Measurements from ENCODE around the gene FBLN1.

The FBLN1 gene

DNA sequence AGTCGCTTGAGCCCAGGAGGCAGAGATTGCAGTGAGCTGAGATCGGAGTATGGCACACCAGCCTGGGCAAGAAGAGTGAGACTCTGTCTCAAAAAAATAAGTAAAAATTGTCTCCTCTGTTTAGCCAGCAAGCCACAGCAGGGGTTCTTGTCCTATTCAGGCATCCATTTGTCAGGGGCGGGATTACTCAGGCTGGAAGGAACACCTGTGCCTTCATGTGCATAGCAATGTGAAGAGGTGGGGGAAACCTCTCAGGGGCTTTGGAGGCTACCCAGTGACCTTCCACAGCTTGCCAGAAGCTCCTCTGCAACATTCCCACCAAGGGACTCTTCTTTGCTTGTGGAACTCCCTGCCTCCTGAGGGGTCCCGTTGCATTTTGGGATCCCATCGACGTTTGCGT is 63.3 kb downstream of the FBLN1 start:
- Histone ChIP-seq H3K9me3 (ENCODE audit: control insufficient read depth, low read length) (peaks cover 4% of the 10 kb centered on the region), H3K4me1 (ENCODE audit: control insufficient read depth, insufficient read depth, low read length, poor library complexity, severe bottlenecking) (no peaks in the 10 kb centered on the region), H3K36me3 (ENCODE audit: control insufficient read depth, insufficient read depth, low read length) (peaks cover 43% of the 10 kb centered on the region), H3K27ac (ENCODE audit: low read depth, low read length, severe bottlenecking) (no peak overlapping the region), H3K4me3 (ENCODE audit: extremely low read depth, insufficient read depth, low read length, poor library complexity, severe bottlenecking) (no peak overlapping the region)
- 92 to 96% methylated on average over 6 to 7 of the region's 7 CpGs for WGBS, 2 experiments (ENCODE audit: insufficient coverage in 2 of 2)

GRCh38 chr22:45568213-45568612 is 65.5 kb downstream of the FBLN1 start:
- Histone ChIP-seq H3K9me3 (ENCODE audit: control insufficient read depth, low read length) (peaks cover 13% of the 10 kb centered on the region), H3K36me3 (ENCODE audit: control insufficient read depth, insufficient read depth, low read length) (peaks cover 26% of the 10 kb centered on the region), H3K27ac (ENCODE audit: low read depth, low read length, severe bottlenecking) (no peak overlapping the region), H3K4me3 (ENCODE audit: extremely low read depth, insufficient read depth, low read length, poor library complexity, severe bottlenecking) (no peak overlapping the region), H3K4me1 (ENCODE audit: control insufficient read depth, insufficient read depth, low read length, poor library complexity, severe bottlenecking) (no peaks in the 10 kb centered on the region)

GRCh38 chr22:45571089-45571488 is 68.4 kb downstream of the FBLN1 start:
- Histone ChIP-seq H3K36me3 (ENCODE audit: control insufficient read depth, insufficient read depth, low read length) (peaks cover 4% of the 10 kb centered on the region), H3K4me1 (ENCODE audit: control insufficient read depth, insufficient read depth, low read length, poor library complexity, severe bottlenecking) (no peaks in the 10 kb centered on the region), H3K4me3 (ENCODE audit: extremely low read depth, insufficient read depth, low read length, poor library complexity, severe bottlenecking) (no peak overlapping the region), H3K27ac (ENCODE audit: low read depth, low read length, severe bottlenecking) (no peak overlapping the region), H3K9me3 (ENCODE audit: control insufficient read depth, low read length) (peaks cover 13% of the 10 kb centered on the region)

DNA sequence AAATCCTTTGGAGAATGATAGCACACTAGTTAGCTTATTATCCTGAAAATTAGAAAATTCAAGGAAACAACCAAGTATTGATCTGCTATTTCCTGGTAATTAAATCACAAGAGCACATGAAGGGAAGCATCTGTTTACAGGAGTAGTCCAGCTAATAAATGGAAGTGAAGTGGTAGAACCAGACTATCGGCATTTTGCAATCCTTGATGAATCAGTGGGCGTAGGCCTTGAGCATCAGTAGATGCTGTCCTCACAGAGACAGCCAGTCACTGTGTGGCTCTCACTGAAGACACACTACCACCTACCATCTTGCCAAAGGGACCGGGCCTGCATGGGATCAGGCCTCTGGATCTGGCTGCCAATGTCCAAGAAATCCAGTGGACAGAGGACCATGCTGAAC is 69.8 kb downstream of the FBLN1 start:
- H3K4me1 ChIP-seq (ENCODE audit: control insufficient read depth, insufficient read depth, low read length, poor library complexity, severe bottlenecking) = no peaks in the 10 kb centered on the region
- H3K27ac ChIP-seq (ENCODE audit: low read depth, low read length, severe bottlenecking) = no peak overlapping the region
- H3K36me3 ChIP-seq (ENCODE audit: control insufficient read depth, insufficient read depth, low read length) = peaks cover 4% of the 10 kb centered on the region
- no peak overlapping the region for H3K4me3 ChIP-seq (ENCODE audit: extremely low read depth, insufficient read depth, low read length, poor library complexity, severe bottlenecking)
- H3K9me3 ChIP-seq (ENCODE audit: control insufficient read depth, low read length) = peaks cover 13% of the 10 kb centered on the region
- WGBS, 2 experiments (ENCODE audit: insufficient coverage in 2 of 2) = 93 to 96% methylated on average over 2 to 3 of the region's 3 CpGs

DNA sequence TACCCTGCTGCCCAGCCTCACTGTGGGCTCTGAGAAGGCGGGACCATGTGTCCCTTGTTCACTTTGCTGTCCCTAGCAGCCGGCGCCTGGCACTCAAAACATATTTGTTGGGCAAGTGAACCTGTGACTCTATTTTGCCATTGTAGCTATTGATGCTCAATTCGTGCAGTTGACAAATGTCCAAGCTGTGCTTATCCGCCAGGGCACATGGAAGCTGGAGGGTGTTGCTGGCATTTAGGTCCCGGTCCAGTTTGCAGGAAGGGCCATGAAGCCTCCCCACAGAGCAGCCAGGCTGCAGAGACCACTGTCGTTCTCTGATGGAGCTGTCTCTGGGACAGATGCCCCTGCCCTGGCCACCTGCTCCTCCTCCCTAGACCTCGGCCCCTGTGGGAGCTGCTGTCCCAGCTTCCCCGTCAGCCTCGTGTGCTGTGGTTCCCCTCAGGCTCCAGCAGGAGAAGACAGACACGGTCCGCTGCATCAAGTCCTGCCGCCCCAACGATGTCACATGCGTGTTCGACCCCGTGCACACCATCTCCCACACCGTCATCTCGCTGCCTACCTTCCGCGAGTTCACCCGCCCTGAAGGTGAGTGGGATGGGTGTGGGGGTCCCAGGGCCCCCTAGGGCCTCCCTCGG is 71.5 kb downstream of the FBLN1 start:
- Histone ChIP-seq H3K27ac (ENCODE audit: low read depth, low read length, severe bottlenecking) (no peak overlapping the region), H3K4me3 (ENCODE audit: extremely low read depth, insufficient read depth, low read length, poor library complexity, severe bottlenecking) (no peak overlapping the region), H3K4me1 (ENCODE audit: control insufficient read depth, insufficient read depth, low read length, poor library complexity, severe bottlenecking) (peaks cover under 1% of the 10 kb centered on the region), H3K9me3 (ENCODE audit: control insufficient read depth, low read length) (peaks cover 13% of the 10 kb centered on the region), H3K36me3 (ENCODE audit: control insufficient read depth, insufficient read depth, low read length) (peaks cover 8% of the 10 kb centered on the region)
- WGBS, 2 experiments (ENCODE audit: insufficient coverage in 2 of 2) = 93 to 95% methylated on average over 17 to 18 of the region's 23 CpGs

- Histone ChIP-seq H3K4me1 (ENCODE audit: control insufficient read depth, insufficient read depth, low read length, poor library complexity, severe bottlenecking) (peaks cover 9% of the 10 kb centered on the region), H3K27ac (ENCODE audit: low read depth, low read length, severe bottlenecking) (no peak overlapping the region), H3K4me3 (ENCODE audit: extremely low read depth, insufficient read depth, low read length, poor library complexity, severe bottlenecking) (no peak overlapping the region), H3K36me3 (ENCODE audit: control insufficient read depth, insufficient read depth, low read length) (peaks cover 6% of the 10 kb centered on the region), H3K9me3 (ENCODE audit: control insufficient read depth, low read length) (peaks cover 13% of the 10 kb centered on the region)
- WGBS, 2 experiments (ENCODE audit: insufficient coverage in 2 of 2) = 96 to 98% methylated on average over 4 to 7 of the region's 7 CpGs
These were observed 72.5 kb downstream of the FBLN1 start for GRCh38 chr22:45575173-45575572.

- Histone ChIP-seq H3K27ac (ENCODE audit: low read depth, low read length, severe bottlenecking) (no peak overlapping the region), H3K4me1 (ENCODE audit: control insufficient read depth, insufficient read depth, low read length, poor library complexity, severe bottlenecking) (peaks cover 14% of the 10 kb centered on the region), H3K36me3 (ENCODE audit: control insufficient read depth, insufficient read depth, low read length) (peaks cover 6% of the 10 kb centered on the region), H3K9me3 (ENCODE audit: control insufficient read depth, low read length) (peaks cover 10% of the 10 kb centered on the region), H3K4me3 (ENCODE audit: extremely low read depth, insufficient read depth, low read length, poor library complexity, severe bottlenecking) (no peak overlapping the region)
- WGBS, 2 experiments (ENCODE audit: insufficient coverage in 2 of 2) = 80 to 90% methylated on average over 9 to 15 of the region's 18 CpGs
These were observed 73.1 kb downstream of the FBLN1 start for GRCh38 chr22:45575607-45576272.

- peaks cover 19% of the 10 kb centered on the region for H3K4me1 ChIP-seq (ENCODE audit: control insufficient read depth, insufficient read depth, low read length, poor library complexity, severe bottlenecking)
- no peak overlapping the region for H3K4me3 ChIP-seq (ENCODE audit: extremely low read depth, insufficient read depth, low read length, poor library complexity, severe bottlenecking)
- 94 to 96% methylated on average over 7 to 8 of the region's 8 CpGs for WGBS, 2 experiments (ENCODE audit: insufficient coverage in 2 of 2)
- peaks cover 6% of the 10 kb centered on the region for H3K36me3 ChIP-seq (ENCODE audit: control insufficient read depth, insufficient read depth, low read length)
- peaks cover 6% of the 10 kb centered on the region for H3K9me3 ChIP-seq (ENCODE audit: control insufficient read depth, low read length)
- H3K27ac ChIP-seq (ENCODE audit: low read depth, low read length, severe bottlenecking) = no peak overlapping the region
These were observed 73.6 kb downstream of the FBLN1 start for GRCh38 chr22:45576273-45576625.

- WGBS, 2 experiments (ENCODE audit: insufficient coverage in 2 of 2) = 97% methylated on average over 13 to 16 of the region's 19 CpGs
- Histone ChIP-seq H3K27ac (ENCODE audit: low read depth, low read length, severe bottlenecking) (no peak overlapping the region), H3K9me3 (ENCODE audit: control insufficient read depth, low read length) (no peaks in the 10 kb centered on the region), H3K36me3 (ENCODE audit: control insufficient read depth, insufficient read depth, low read length) (peaks cover 6% of the 10 kb centered on the region), H3K4me3 (ENCODE audit: extremely low read depth, insufficient read depth, low read length, poor library complexity, severe bottlenecking) (no peak overlapping the region), H3K4me1 (ENCODE audit: control insufficient read depth, insufficient read depth, low read length, poor library complexity, severe bottlenecking) (peaks cover 20% of the 10 kb centered on the region)
These were observed 74.2 kb downstream of the FBLN1 start for GRCh38 chr22:45576730-45577464.

GRCh38 chr22:45577746-45578523 is 75.3 kb downstream of the FBLN1 start:
- Histone ChIP-seq H3K27ac (ENCODE audit: low read depth, low read length, severe bottlenecking) (no peak overlapping the region), H3K4me3 (ENCODE audit: extremely low read depth, insufficient read depth, low read length, poor library complexity, severe bottlenecking) (no peak overlapping the region), H3K36me3 (ENCODE audit: control insufficient read depth, insufficient read depth, low read length) (peaks cover 6% of the 10 kb centered on the region), H3K9me3 (ENCODE audit: control insufficient read depth, low read length) (no peaks in the 10 kb centered on the region), H3K4me1 (ENCODE audit: control insufficient read depth, insufficient read depth, low read length, poor library complexity, severe bottlenecking) (peaks cover 20% of the 10 kb centered on the region)
- 40 to 44% methylated on average over 25 to 26 of the region's 27 CpGs for WGBS, 2 experiments (ENCODE audit: insufficient coverage in 2 of 2)

Data from mesodermal cell (in vitro differentiated cells).